ENCODE measurements around the gene RAD51B.

RAD51B gene

DNA sequence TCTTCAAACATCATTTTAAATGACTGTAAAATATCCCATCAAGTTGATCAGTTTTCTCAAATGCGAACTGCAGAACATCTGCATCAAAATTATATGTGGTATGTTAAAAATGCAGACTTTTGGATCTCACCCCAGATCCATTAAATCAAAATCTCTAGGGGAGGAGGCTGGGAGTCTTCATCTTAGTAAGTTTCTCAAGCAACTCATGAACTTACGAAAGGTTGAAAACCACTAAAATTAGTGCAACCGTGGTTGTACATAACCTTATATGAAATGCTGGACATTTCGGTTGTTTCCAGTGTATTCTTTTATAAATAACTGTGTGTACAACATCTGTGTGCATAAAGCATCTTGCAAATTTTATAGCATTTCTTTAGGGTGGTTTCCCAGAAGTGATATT, 934.1 kb downstream of the RAD51B start:
- no peaks in the 10 kb centered on the region for H3K36me3 ChIP-seq (ENCODE audit: insufficient read depth, low read length)
- 0 out of 2 replicates have a peak overlapping the region, but pooled peaks have one; percentile 2 for H3K4me3 ChIP-seq
- no peak for TF ChIP-seq POLR2AphosphoS5 (IDR thresholded peaks at IDR 0.05; ENCODE audit: borderline replicate concordance, low read depth, low read length)
- TF ChIP-seq EZH2 (IDR thresholded peaks at IDR 0.05), result no peak
- no peak for TF ChIP-seq FOXP2 (optimal IDR thresholded peaks at IDR 0.05; ENCODE audit: control extremely low read depth, extremely low read length, insufficient read depth)
- peak; percentile 5 for DNase-seq (ENCODE audit: low read depth, low spot score)
- no peaks in the 10 kb centered on the region for H3K9me3 ChIP-seq (ENCODE audit: low read depth, low read length)
- H3K9ac ChIP-seq (ENCODE audit: insufficient read length), result no peak overlapping the region
- H3K27ac ChIP-seq, result 0 out of 2 replicates have a peak overlapping the region, but pooled peaks have one; percentile 4

DNA sequence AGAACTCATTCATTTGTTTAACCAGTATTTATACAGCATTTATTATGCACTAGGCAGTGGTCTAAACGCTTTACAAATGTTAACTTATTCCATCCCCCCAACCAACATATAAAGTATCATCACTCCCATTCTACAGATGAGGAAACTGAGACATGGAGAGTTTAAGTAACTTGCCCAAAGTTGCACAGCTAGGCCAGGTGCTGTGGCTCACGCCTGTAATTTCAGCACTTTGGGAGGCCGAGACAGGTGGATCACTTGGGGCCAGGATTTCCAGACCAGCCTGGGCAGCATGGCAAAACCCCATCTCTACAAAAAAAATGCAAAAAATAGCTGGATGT, 935.4 kb downstream of the RAD51B start:
- H3K9me3 ChIP-seq (ENCODE audit: low read depth, low read length), result no peaks in the 10 kb centered on the region
- TF ChIP-seq POLR2AphosphoS5 (IDR thresholded peaks at IDR 0.05; ENCODE audit: borderline replicate concordance, low read depth, low read length), result no peak
- no peak for TF ChIP-seq FOXP2 (optimal IDR thresholded peaks at IDR 0.05; ENCODE audit: control extremely low read depth, extremely low read length, insufficient read depth)
- no peak for TF ChIP-seq EZH2 (IDR thresholded peaks at IDR 0.05)
- no peak overlapping the region for H3K27ac ChIP-seq

DNA sequence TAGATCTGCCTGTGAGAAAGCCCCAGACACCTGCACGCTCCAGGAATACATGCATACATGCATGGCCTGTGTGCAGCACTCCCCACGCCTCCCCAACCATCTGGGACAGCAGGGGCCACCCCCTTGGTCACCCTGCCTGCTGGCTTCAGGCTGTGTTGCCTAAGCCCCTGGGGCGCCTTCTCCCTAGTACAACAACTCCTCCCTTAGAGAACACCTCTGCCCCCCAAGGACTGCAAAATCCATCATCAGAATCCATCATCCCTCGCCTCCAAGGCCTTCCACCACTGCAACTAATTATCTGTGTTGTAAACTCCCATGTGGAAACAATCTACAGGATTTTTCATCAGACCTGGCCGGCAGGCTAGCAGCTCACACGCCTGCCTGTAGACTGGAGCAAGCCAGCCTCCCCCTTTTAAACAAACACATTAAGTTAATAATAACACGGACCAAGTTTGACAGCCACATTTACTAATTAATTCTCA, 936.5 kb downstream of the RAD51B start:
- Histone ChIP-seq H3K36me3 (ENCODE audit: insufficient read depth, low read length) (no peaks in the 10 kb centered on the region), H3K27ac (no peak overlapping the region), H3K4me3 (no peak overlapping the region), H3K9me3 (ENCODE audit: low read depth, low read length) (no peaks in the 10 kb centered on the region), H3K9ac (ENCODE audit: insufficient read length) (no peak overlapping the region)
- DNase-seq (ENCODE audit: low read depth, low spot score), result no peak
- TF ChIP-seq POLR2AphosphoS5 (IDR thresholded peaks at IDR 0.05; ENCODE audit: borderline replicate concordance, low read depth, low read length) (no peak), FOXP2 (optimal IDR thresholded peaks at IDR 0.05; ENCODE audit: control extremely low read depth, extremely low read length, insufficient read depth) (no peak), EZH2 (IDR thresholded peaks at IDR 0.05) (no peak)

More for the DNA sequence above, 935.4 kb downstream of the RAD51B start:
- no peak for DNase-seq (ENCODE audit: low read depth, low spot score)
- Histone ChIP-seq H3K9ac (ENCODE audit: insufficient read length) (no peak overlapping the region), H3K36me3 (ENCODE audit: insufficient read depth, low read length) (no peaks in the 10 kb centered on the region), H3K4me3 (no peak overlapping the region)

DNA sequence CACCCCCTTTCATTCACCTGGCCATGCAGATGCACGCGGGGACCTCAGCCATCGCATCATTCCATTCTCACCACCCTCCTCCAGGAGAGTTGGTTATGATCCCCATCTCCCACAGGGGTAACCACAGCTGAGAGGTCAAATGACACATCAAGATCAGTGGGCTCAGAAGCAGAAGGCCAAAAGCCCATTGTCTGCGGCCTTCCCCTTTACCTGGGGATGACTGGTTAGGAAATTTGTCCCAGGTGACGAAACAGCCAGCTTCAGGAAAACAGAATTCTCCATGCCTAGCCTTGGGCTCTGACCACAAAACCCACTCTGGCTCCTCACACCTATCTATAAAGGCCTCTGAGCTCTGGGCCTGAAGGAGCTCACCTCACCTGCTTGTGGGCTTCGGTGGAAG, 937.2 kb downstream of the RAD51B start:
- H3K9me3 ChIP-seq (ENCODE audit: low read depth, low read length), result no peaks in the 10 kb centered on the region
- no peak overlapping the region for H3K9ac ChIP-seq (ENCODE audit: insufficient read length)
- H3K4me3 ChIP-seq, result no peak overlapping the region
- DNase-seq (ENCODE audit: low read depth, low spot score), result no peak
- TF ChIP-seq POLR2AphosphoS5 (IDR thresholded peaks at IDR 0.05; ENCODE audit: borderline replicate concordance, low read depth, low read length), result no peak
- TF ChIP-seq EZH2 (IDR thresholded peaks at IDR 0.05), result no peak
- TF ChIP-seq FOXP2 (optimal IDR thresholded peaks at IDR 0.05; ENCODE audit: control extremely low read depth, extremely low read length, insufficient read depth), result no peak
- H3K36me3 ChIP-seq (ENCODE audit: insufficient read depth, low read length), result no peaks in the 10 kb centered on the region
- H3K27ac ChIP-seq, result no peak overlapping the region

DNA sequence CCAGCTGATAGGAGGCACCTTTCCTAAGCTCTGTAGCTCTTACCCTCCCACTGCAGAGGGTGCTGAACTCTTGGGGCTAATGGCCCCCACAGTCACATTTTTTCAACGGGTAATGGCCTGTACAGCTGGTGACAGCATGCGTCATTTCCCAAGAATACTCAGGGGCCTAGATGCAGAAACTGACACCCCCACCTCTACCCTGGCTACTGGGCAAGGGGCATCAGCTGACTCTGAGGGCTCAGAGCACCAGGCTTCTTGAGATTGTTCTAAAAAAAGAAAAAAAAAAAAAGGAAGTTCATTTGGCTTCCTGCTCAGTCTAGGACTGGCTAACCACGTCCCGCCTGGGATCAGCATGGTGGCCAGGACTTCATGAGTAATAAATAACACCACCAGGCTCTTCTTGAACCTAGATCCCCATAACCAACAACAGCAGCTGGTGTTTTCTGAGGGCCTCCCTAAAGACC, 938.1 kb downstream of the RAD51B start:
- TF ChIP-seq EZH2 (IDR thresholded peaks at IDR 0.05), result no peak
- TF ChIP-seq FOXP2 (optimal IDR thresholded peaks at IDR 0.05; ENCODE audit: control extremely low read depth, extremely low read length, insufficient read depth), result no peak
- TF ChIP-seq POLR2AphosphoS5 (IDR thresholded peaks at IDR 0.05; ENCODE audit: borderline replicate concordance, low read depth, low read length), result no peak
- Histone ChIP-seq H3K36me3 (ENCODE audit: insufficient read depth, low read length) (no peaks in the 10 kb centered on the region), H3K9me3 (ENCODE audit: low read depth, low read length) (no peaks in the 10 kb centered on the region), H3K27ac (no peak overlapping the region), H3K4me3 (no peak overlapping the region), H3K9ac (ENCODE audit: insufficient read length) (no peak overlapping the region)
- no peak for DNase-seq (ENCODE audit: low read depth, low spot score)

DNA sequence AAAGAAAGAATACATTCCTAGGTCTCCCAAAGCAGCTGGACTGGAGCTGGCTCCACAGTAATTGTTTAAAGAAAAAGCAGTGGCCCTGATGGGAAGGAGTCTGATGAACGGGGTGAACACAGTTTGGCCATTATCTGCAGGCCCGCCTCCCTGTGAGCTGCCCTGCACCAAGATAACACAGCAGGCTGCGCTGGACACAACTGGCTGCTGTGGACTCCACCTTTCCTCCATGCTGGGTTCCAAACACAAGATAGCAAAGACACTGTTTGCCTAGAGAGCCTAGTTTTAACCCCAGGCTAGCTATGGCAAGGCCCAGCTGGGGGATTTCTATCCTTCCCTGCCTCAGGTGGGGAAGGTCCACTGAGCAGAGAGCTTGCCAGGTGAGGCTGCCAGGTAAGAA, 938.7 kb downstream of the RAD51B start:
- Histone ChIP-seq H3K9ac (ENCODE audit: insufficient read length) (no peak overlapping the region), H3K36me3 (ENCODE audit: insufficient read depth, low read length) (no peaks in the 10 kb centered on the region), H3K9me3 (ENCODE audit: low read depth, low read length) (no peaks in the 10 kb centered on the region), H3K27ac (no peak overlapping the region), H3K4me3 (no peak overlapping the region)
- TF ChIP-seq EZH2 (IDR thresholded peaks at IDR 0.05), result no peak
- no peak for TF ChIP-seq POLR2AphosphoS5 (IDR thresholded peaks at IDR 0.05; ENCODE audit: borderline replicate concordance, low read depth, low read length)
- DNase-seq (ENCODE audit: low read depth, low spot score), result no peak

DNA sequence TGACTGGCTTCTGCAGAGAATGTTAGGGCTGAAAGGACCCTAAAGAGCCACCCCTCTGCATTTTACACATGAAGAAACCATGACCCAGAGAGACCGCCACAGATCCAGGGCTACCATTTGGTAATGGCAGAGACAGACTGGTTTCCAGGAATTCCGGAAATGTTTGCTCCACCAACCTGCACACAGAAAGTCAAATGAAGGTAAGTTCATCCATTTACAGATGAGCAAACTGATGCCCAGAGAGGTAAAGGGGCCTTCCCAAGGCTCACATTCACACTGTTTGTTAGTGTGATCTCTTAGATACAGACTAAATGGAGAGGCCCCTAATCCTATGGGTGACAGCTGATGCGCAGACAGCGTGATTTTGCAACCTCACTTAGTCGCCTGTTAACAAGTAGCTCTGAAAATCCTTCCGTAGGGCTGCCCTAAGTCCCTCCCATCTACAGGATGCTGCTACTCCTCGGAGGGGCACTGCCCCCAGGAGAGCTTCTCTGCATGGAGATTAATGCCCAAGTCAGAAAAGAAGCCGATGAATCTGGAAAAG, 939.5 kb downstream of the RAD51B start:
- TF ChIP-seq POLR2AphosphoS5 (IDR thresholded peaks at IDR 0.05; ENCODE audit: borderline replicate concordance, low read depth, low read length), result no peak
- no peak for TF ChIP-seq FOXP2 (optimal IDR thresholded peaks at IDR 0.05; ENCODE audit: control extremely low read depth, extremely low read length, insufficient read depth)
- no peak for TF ChIP-seq EZH2 (IDR thresholded peaks at IDR 0.05)
- no peak for DNase-seq (ENCODE audit: low read depth, low spot score)
- Histone ChIP-seq H3K27ac (no peak overlapping the region), H3K4me3 (no peak overlapping the region), H3K9me3 (ENCODE audit: low read depth, low read length) (no peaks in the 10 kb centered on the region), H3K36me3 (ENCODE audit: insufficient read depth, low read length) (no peaks in the 10 kb centered on the region), H3K9ac (ENCODE audit: insufficient read length) (no peak overlapping the region)

DNA sequence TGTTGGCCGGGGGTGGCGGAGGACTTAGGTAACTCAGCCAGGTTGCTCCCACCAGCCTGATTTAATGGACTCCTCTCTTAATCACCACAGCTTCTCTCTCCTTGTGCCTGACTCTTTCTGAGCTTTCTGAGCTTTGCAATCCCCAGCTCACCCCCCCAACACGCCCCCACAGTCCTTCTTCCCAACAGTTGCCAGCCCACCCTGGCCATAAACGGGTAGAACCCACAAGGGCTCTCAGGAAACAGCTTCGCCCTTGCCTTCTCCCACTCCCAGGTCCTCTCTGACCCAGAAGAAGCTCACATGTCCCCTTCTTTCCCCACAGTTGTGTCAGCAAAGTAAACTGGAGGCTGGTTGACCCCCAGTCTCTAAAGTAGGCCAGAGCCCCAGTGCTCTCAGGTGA, 940.4 kb downstream of the RAD51B start:
- no peak for DNase-seq (ENCODE audit: low read depth, low spot score)
- no peak for TF ChIP-seq FOXP2 (optimal IDR thresholded peaks at IDR 0.05; ENCODE audit: control extremely low read depth, extremely low read length, insufficient read depth)
- no peak for TF ChIP-seq POLR2AphosphoS5 (IDR thresholded peaks at IDR 0.05; ENCODE audit: borderline replicate concordance, low read depth, low read length)
- H3K4me3 ChIP-seq, result no peak overlapping the region
- H3K9me3 ChIP-seq (ENCODE audit: low read depth, low read length), result no peaks in the 10 kb centered on the region
- H3K9ac ChIP-seq (ENCODE audit: insufficient read length), result no peak overlapping the region
- no peak overlapping the region for H3K27ac ChIP-seq
- no peaks in the 10 kb centered on the region for H3K36me3 ChIP-seq (ENCODE audit: insufficient read depth, low read length)

DNA sequence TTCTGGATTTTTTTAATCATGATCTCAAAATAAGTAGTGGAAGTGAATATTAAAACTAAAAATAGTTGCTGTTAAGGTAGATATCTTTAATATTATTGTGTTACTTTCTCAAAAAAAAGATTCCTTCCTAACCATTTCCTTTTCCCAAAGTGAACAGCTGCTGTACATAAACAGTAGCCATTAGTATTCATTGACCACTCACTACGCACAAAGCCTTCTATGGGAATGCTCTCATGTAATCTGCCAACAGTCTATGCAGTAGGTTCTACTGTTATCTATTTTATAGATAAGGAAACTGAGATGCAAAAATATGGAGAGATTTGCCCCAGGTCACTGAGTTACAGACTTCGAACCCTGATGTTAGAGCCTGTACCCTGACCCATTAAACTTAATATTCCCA, 941.2 kb downstream of the RAD51B start:
- Histone ChIP-seq H3K27ac (no peak overlapping the region), H3K36me3 (ENCODE audit: insufficient read depth, low read length) (no peaks in the 10 kb centered on the region), H3K4me3 (no peak overlapping the region), H3K9me3 (ENCODE audit: low read depth, low read length) (no peaks in the 10 kb centered on the region), H3K9ac (ENCODE audit: insufficient read length) (no peak overlapping the region)
- TF ChIP-seq EZH2 (IDR thresholded peaks at IDR 0.05), result no peak
- TF ChIP-seq FOXP2 (optimal IDR thresholded peaks at IDR 0.05; ENCODE audit: control extremely low read depth, extremely low read length, insufficient read depth), result no peak
- no peak for TF ChIP-seq POLR2AphosphoS5 (IDR thresholded peaks at IDR 0.05; ENCODE audit: borderline replicate concordance, low read depth, low read length)
- no peak for DNase-seq (ENCODE audit: low read depth, low spot score)
